Neural progenitor cell (in vitro differentiated cells): ENCODE measurements around the gene EPB41L4A. TPM values are rescaled to one million over a fixed set of nuclear protein-coding genes. Genes with fewer than 3 reads are reported as not detected.

Experiments used
- DNase-seq: peaks from one replicate; pipeline ENCODE4 v3.0.0-alpha.2; 2016; ENCODE audit warnings: low spot score
- H2AFZ ChIP-seq: fragments of 200-600 bp; sonication (generic); replicated peaks from 2 replicates; pipeline ENCODE4 v1.6.1; 2016; ENCODE audit warnings: antibody characterized with exemption
- H3F3A ChIP-seq: fragments of 200-600 bp; sonication (generic); 2 replicates; pipeline ENCODE4 v1.6.1; 2016; ENCODE audit warnings: antibody characterized with exemption, low read depth
- H3K27ac ChIP-seq: fragments of 200-600 bp; sonication (generic); 2 replicates; pipeline ENCODE4 v1.5.1; 2016; ENCODE audit warnings: mild to moderate bottlenecking
- H3K27me3 ChIP-seq: fragments of 200-600 bp; sonication (generic); 2 replicates; pipeline ENCODE4 v1.6.1; 2016; ENCODE audit warnings: mild to moderate bottlenecking, moderate library complexity
- H3K36me3 ChIP-seq: fragments of 200-600 bp; sonication (generic); 2 replicates; pipeline ENCODE4 v1.5.1; 2016
- H3K4me1 ChIP-seq: fragments of 200-600 bp; sonication (generic); 2 replicates; pipeline ENCODE4 v1.6.1; 2016; ENCODE audit warnings: mixed run types
- H3K4me2 ChIP-seq: fragments of 200-600 bp; sonication (generic); 2 replicates; pipeline ENCODE4 v1.6.1; 2016
- H3K4me3 ChIP-seq: fragments of 200-600 bp; sonication (generic); 2 replicates; pipeline ENCODE4 v1.5.1; 2016
- H3K79me2 ChIP-seq: fragments of 200-600 bp; sonication (generic); 2 replicates; pipeline ENCODE4 v1.6.1; 2016; ENCODE audit warnings: low read depth
- H3K9ac ChIP-seq: fragments of 200-600 bp; sonication (generic); 2 replicates; pipeline ENCODE4 v1.6.1; 2016
- H3K9me3 ChIP-seq: fragments of 200-600 bp; sonication (generic); 2 replicates; pipeline ENCODE4 v1.5.1; 2016; ENCODE audit warnings: low read depth
- H4K20me1 ChIP-seq: fragments of 200-600 bp; sonication (generic); 2 replicates; pipeline ENCODE4 v1.6.1; 2016; ENCODE audit warnings: low read depth
- H3K27ac Mint-ChIP-seq: 3 replicates; pipeline ENCODE4 v1.8.0; 2021; ENCODE audit warnings: mixed read lengths
- H3K27me3 Mint-ChIP-seq: 2 replicates; pipeline ENCODE4 v1.8.0; 2022; ENCODE audit warnings: low read depth, mild to moderate bottlenecking, inconsistent platforms, moderate library complexity, mixed read lengths; ENCODE audit not compliant: insufficient read depth
- H3K36me3 Mint-ChIP-seq: 3 replicates; pipeline ENCODE4 v1.8.0; 2021; ENCODE audit warnings: mixed read lengths
- H3K4me1 Mint-ChIP-seq: 3 replicates; pipeline ENCODE4 v1.8.0; 2021; ENCODE audit warnings: mixed read lengths
- H3K4me3 Mint-ChIP-seq: 3 replicates; pipeline ENCODE4 v1.8.0; 2021; ENCODE audit warnings: mild to moderate bottlenecking, moderate library complexity, mixed read lengths
- H3K9me3 Mint-ChIP-seq: 3 replicates; pipeline ENCODE4 v1.8.0; 2020; ENCODE audit warnings: mixed read lengths
- EZH2 ChIP-seq: fragments of 200-600 bp; sonication (generic); IDR thresholded peaks from 2 replicates; pipeline ENCODE4 v1.6.1; 2017; ENCODE audit warnings: antibody characterized with exemption, mild to moderate bottlenecking, moderate library complexity
- EZH2phosphoT487 ChIP-seq: fragments of 200-600 bp; sonication (generic); IDR thresholded peaks from 2 replicates; pipeline ENCODE4 v1.6.1; 2017; ENCODE audit warnings: antibody characterized with exemption
- total RNA-seq: library from RNA; depleted of rRNA; stranded (reverse); fragments of >200 nt; gene quantifications from 2 replicates; pipeline ENCODE4 v1.2.3, GENCODE V29; 2015; ENCODE audit warnings: low replicate concordance
- TF ChIP-seq, protein P1 (sequence below): fragments of 200-600 bp; sonication (generic); IDR thresholded peaks from 2 replicates; pipeline ENCODE4 v1.5.1; 2017; ENCODE audit warnings: antibody characterized with exemption, mild to moderate bottlenecking

The EPB41L4A gene
- total RNA-seq, 1 donor from 2014 or later = 2.7 TPM

- Mint-ChIP-seq H3K4me3 (no peak overlapping the region), H3K27me3 (no peaks in the 10 kb centered on the region), H3K27ac (no peak overlapping the region), H3K9me3 (peaks cover 9% of the 10 kb centered on the region), H3K36me3 (peaks cover 9% of the 10 kb centered on the region), H3K4me1 (peaks cover 6% of the 10 kb centered on the region)
- Histone ChIP-seq H3K27me3 (no peaks in the 10 kb centered on the region), H3F3A (no peaks in the 10 kb centered on the region), H3K79me2 (no peaks in the 10 kb centered on the region), H3K4me3 (no peak overlapping the region), H3K9me3 (no peaks in the 10 kb centered on the region), H3K9ac (no peak overlapping the region), H3K4me1 (no peaks in the 10 kb centered on the region), H3K27ac (no peak overlapping the region), H3K4me2 (no peak overlapping the region), H3K36me3 (no peaks in the 10 kb centered on the region), H4K20me1 (no peaks in the 10 kb centered on the region), H2AFZ (no peak overlapping the region)
- DNase-seq = no peak
- TF ChIP-seq EZH2phosphoT487 (no peak), EZH2 (no peak)
- TF ChIP-seq, protein P1, sequence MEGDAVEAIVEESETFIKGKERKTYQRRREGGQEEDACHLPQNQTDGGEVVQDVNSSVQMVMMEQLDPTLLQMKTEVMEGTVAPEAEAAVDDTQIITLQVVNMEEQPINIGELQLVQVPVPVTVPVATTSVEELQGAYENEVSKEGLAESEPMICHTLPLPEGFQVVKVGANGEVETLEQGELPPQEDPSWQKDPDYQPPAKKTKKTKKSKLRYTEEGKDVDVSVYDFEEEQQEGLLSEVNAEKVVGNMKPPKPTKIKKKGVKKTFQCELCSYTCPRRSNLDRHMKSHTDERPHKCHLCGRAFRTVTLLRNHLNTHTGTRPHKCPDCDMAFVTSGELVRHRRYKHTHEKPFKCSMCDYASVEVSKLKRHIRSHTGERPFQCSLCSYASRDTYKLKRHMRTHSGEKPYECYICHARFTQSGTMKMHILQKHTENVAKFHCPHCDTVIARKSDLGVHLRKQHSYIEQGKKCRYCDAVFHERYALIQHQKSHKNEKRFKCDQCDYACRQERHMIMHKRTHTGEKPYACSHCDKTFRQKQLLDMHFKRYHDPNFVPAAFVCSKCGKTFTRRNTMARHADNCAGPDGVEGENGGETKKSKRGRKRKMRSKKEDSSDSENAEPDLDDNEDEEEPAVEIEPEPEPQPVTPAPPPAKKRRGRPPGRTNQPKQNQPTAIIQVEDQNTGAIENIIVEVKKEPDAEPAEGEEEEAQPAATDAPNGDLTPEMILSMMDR = no peak
These were observed 110.5 kb downstream of the EPB41L4A start for GRCh38 chr5:112308608-112309007.

DNA sequence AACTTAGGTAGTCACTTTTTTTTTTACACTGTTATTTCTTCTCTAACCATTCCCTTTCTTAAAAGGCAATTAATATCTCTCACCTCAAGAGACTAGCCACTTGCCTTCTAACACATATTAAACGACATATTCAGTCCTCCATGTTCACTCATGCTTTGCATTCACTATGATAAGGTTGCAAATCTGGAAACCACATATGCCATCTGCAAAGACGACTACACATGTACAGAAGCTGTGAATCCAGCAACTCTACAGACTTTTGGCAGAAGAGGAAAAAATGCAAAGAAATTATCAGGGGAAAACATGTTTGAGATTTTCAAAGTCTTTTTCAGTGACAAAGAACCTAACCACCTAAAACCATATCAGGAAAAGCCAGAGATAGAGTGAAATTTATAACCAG, 112.1 kb downstream of the EPB41L4A start:
- Mint-ChIP-seq H3K27ac (no peak overlapping the region), H3K9me3 (peaks cover 9% of the 10 kb centered on the region), H3K27me3 (no peaks in the 10 kb centered on the region), H3K4me1 (peaks cover 6% of the 10 kb centered on the region), H3K4me3 (no peak overlapping the region), H3K36me3 (peaks cover 11% of the 10 kb centered on the region)
- H3K4me1 ChIP-seq = no peaks in the 10 kb centered on the region
- no peaks in the 10 kb centered on the region for H3F3A ChIP-seq
- H3K4me2 ChIP-seq = no peak overlapping the region
- TF ChIP-seq EZH2phosphoT487 (no peak), EZH2 (no peak)
- TF ChIP-seq, protein P1 = no peak
- no peak for DNase-seq
- no peak overlapping the region for H3K4me3 ChIP-seq
- no peaks in the 10 kb centered on the region for H3K36me3 ChIP-seq
- H3K9me3 ChIP-seq = no peaks in the 10 kb centered on the region
- no peaks in the 10 kb centered on the region for H3K27me3 ChIP-seq
- H4K20me1 ChIP-seq = no peaks in the 10 kb centered on the region
- H3K9ac ChIP-seq = no peak overlapping the region
- no peaks in the 10 kb centered on the region for H3K79me2 ChIP-seq
- H2AFZ ChIP-seq = no peak overlapping the region
- no peak overlapping the region for H3K27ac ChIP-seq

- Histone ChIP-seq H3K4me2 (no peak overlapping the region), H3K4me1 (no peaks in the 10 kb centered on the region), H3K36me3 (no peaks in the 10 kb centered on the region), H3K9me3 (no peaks in the 10 kb centered on the region), H3F3A (no peaks in the 10 kb centered on the region), H2AFZ (no peak overlapping the region), H3K79me2 (no peaks in the 10 kb centered on the region), H3K27me3 (no peaks in the 10 kb centered on the region), H3K9ac (no peak overlapping the region), H4K20me1 (no peaks in the 10 kb centered on the region), H3K4me3 (no peak overlapping the region), H3K27ac (no peak overlapping the region)
- no peak overlapping the region for H3K27ac Mint-ChIP-seq
- TF ChIP-seq EZH2 (no peak), EZH2phosphoT487 (no peak)
- TF ChIP-seq, protein P1 = no peak
- no peak for DNase-seq
- H3K27me3 Mint-ChIP-seq = no peaks in the 10 kb centered on the region
- H3K9me3 Mint-ChIP-seq = peaks cover 5% of the 10 kb centered on the region
- H3K4me1 Mint-ChIP-seq = peaks cover 6% of the 10 kb centered on the region
- no peak overlapping the region for H3K4me3 Mint-ChIP-seq
- peaks cover 10% of the 10 kb centered on the region for H3K36me3 Mint-ChIP-seq
These were observed 114.3 kb downstream of the EPB41L4A start for GRCh38 chr5:112304743-112305142.
